SK-N-MC (cell line): ENCODE data around the gene SYS1.

Experiments used
- EZH2 ChIP-seq: fragments of 200-600 bp; sonication (generic); IDR thresholded peaks from one replicate; pipeline ENCODE4 v1.6.1; 2017; ENCODE audit warnings: antibody characterized with exemption
- POLR2AphosphoS5 ChIP-seq: IDR thresholded peaks from 2 replicates; pipeline ENCODE4 v1.6.1; 2012; ENCODE audit warnings: mild to moderate bottlenecking, low read depth, low read length, borderline replicate concordance

- TF ChIP-seq POLR2AphosphoS5, result no peak
- no peak for TF ChIP-seq EZH2
Observed at GRCh38 chr20:45344168-45344860, 18.6 kb upstream of the SYS1 start.
